HCT116 (cell line): ENCODE results near the gene NOS1. TPM values are rescaled to one million over a fixed set of nuclear protein-coding genes. Genes with fewer than 3 reads are reported as not detected.

Experiments used
- ATAC-seq: fragments of 200-7000 bp; cut with Tn5 transposase; 2 replicates; pipeline ENCODE4 v1.9.1; 2020; ENCODE audit warnings: mild to moderate bottlenecking, moderate library complexity
- BruUV-seq: library from RNA; stranded (reverse); fragments of 400-500 nt; replicated peaks from 2 replicates; lab custom pipeline; 2021; lab: Mats Ljungman, UMichigan
- CTCF ChIA-PET: fragments of 300-600 bp; sonication (Branson Sonifier 250); formaldehyde crosslinking; loops from one replicate; lab custom pipeline; 2021; ENCODE audit warnings: antibody characterized with exemption; lab: Charles Lee
- POLR2A ChIA-PET: fragments of 300-600, 350-600 bp; sonication (Branson Sonifier 250); formaldehyde crosslinking; loops from one replicate; lab custom pipeline; 2021; ENCODE audit warnings: antibody characterized with exemption; lab: Charles Lee
- RAD21 ChIA-PET, 2 experiments: fragments of 300-600 bp; sonication (Branson Sonifier 250); formaldehyde crosslinking; loops; one replicate each; lab custom pipeline; 2023; ENCODE audit warnings: low total read pairs in 2 of 2; ENCODE audit not compliant: uncharacterized antibody in 2 of 2, unreplicated experiment in 2 of 2, low non-redundant PET in 1 of 2; lab: Charles Lee
- DNase-seq: peaks from one replicate; pipeline ENCODE4 v3.0.0-alpha.2; 2010; ENCODE audit warnings: low read depth, low spot score
- H2AFZ ChIP-seq: fragments of 200-600 bp; shearing (Covaris generic), sonication (generic); 2 replicates; pipeline ENCODE4 v1.6.1; 2017; ENCODE audit warnings: low read depth, mixed run types, mixed read lengths, antibody characterized with exemption, low read length; ENCODE audit not compliant: poor library complexity, severe bottlenecking
- H3K27ac ChIP-seq: 2 replicates; pipeline ENCODE4 v1.5.1; 2012; ENCODE audit warnings: low read depth, low read length
- H3K27me3 ChIP-seq: fragments of 200-600 bp; sonication (generic); 2 replicates; pipeline ENCODE4 v1.6.1; 2016; ENCODE audit warnings: mixed run types, low read length, mixed read lengths; ENCODE audit not compliant: insufficient read depth
- H3K36me3 ChIP-seq, 2 experiments: fragments of 200-500 bp in 1 of 2; fragments of 200-600 bp in 1 of 2; sonication (Bioruptor generic) in 1 of 2; sonication (generic) in 1 of 2; 2 replicates each; pipeline versions ENCODE4 v1.5.1 to v1.6.1; 2014 to 2016; ENCODE audit warnings: low read length in 2 of 2, inconsistent platforms in 1 of 2, mixed read lengths in 1 of 2, mixed run types in 1 of 2; ENCODE audit not compliant: insufficient read depth in 2 of 2, control insufficient read depth in 1 of 2
- H3K4me1 ChIP-seq, 2 experiments: fragments of 200-600 bp in 1 of 2; sonication (generic) in 1 of 2; 2 replicates each; pipeline versions ENCODE4 v1.5.1 to v1.6.1; 2012 to 2017; ENCODE audit warnings: low read length in 2 of 2, inconsistent platforms in 1 of 2, mild to moderate bottlenecking in 1 of 2, mixed read lengths in 1 of 2, mixed run types in 1 of 2, moderate library complexity in 1 of 2; ENCODE audit not compliant: insufficient read depth in 2 of 2, control insufficient read depth in 1 of 2
- H3K4me2 ChIP-seq: fragments of 200-600 bp; sonication (generic); 2 replicates; pipeline ENCODE4 v1.6.1; 2017; ENCODE audit warnings: mixed run types, low read length, mixed read lengths
- H3K4me3 ChIP-seq, 2 experiments: fragments of 200-600 bp in 1 of 2; sonication (generic) in 1 of 2; replicated peaks in 1 of 2; 2 replicates each; pipeline ENCODE4 v1.5.1; 2011 to 2016; ENCODE audit warnings: low read length in 2 of 2, control low read depth in 1 of 2, low read depth in 1 of 2, mild to moderate bottlenecking in 1 of 2, mixed read lengths in 1 of 2, mixed run types in 1 of 2
- H3K79me2 ChIP-seq: fragments of 200-600 bp; sonication (generic); 2 replicates; pipeline ENCODE4 v1.6.1; 2017; ENCODE audit warnings: mild to moderate bottlenecking, mixed run types, low read length, moderate library complexity, mixed read lengths; ENCODE audit not compliant: insufficient read depth
- H3K9ac ChIP-seq: fragments of 200-600 bp; sonication (generic); 2 replicates; pipeline ENCODE4 v1.6.1; 2016; ENCODE audit warnings: low read length, mixed read lengths
- H3K9me2 ChIP-seq: fragments of 200-600 bp; sonication (generic), shearing (Covaris generic); 2 replicates; pipeline ENCODE4 v1.6.1; 2017; ENCODE audit warnings: mixed run types, mild to moderate bottlenecking, moderate library complexity; ENCODE audit not compliant: insufficient read depth
- H3K9me3 ChIP-seq, 2 experiments: fragments of 200-500 bp in 1 of 2; fragments of 200-600 bp in 1 of 2; sonication (Bioruptor generic) in 1 of 2; sonication (generic) in 1 of 2; 2 replicates each; pipeline ENCODE4 v1.6.1; 2014 to 2017; ENCODE audit warnings: low read length in 2 of 2, mixed read lengths in 2 of 2, inconsistent platforms in 1 of 2, low read depth in 1 of 2, mild to moderate bottlenecking in 1 of 2, mixed run types in 1 of 2, moderate library complexity in 1 of 2; ENCODE audit not compliant: control insufficient read depth in 1 of 2, insufficient read depth in 1 of 2
- H4K20me1 ChIP-seq: fragments of 200-600 bp; sonication (generic), shearing (Covaris generic); 2 replicates; pipeline ENCODE4 v1.6.1; 2017; ENCODE audit warnings: mixed run types, mild to moderate bottlenecking, moderate library complexity; ENCODE audit not compliant: insufficient read depth
- CEBPB ChIP-seq: IDR thresholded peaks from 2 replicates; pipeline ENCODE4 v1.6.1; 2012; ENCODE audit warnings: low read depth
- CTCF ChIP-seq, 3 experiments: fragments of 200-600 bp in 1 of 3; sonication (generic) in 1 of 3; IDR thresholded peaks in 2 of 3; conservative IDR thresholded peaks in 1 of 3; 2 replicates each; pipeline ENCODE4 v1.5.1; 2012 to 2017; ENCODE audit warnings: low read depth in 2 of 3, low read length in 2 of 3, antibody characterized with exemption in 1 of 3, borderline replicate concordance in 1 of 3, control low read depth in 1 of 3, mild to moderate bottlenecking in 1 of 3, mixed read lengths in 1 of 3, mixed run types in 1 of 3, moderate library complexity in 1 of 3; ENCODE audit not compliant: insufficient read depth in 1 of 3
- JUND ChIP-seq: IDR thresholded peaks from 2 replicates; pipeline ENCODE4 v1.6.1; 2012
- POLR2A ChIP-seq: IDR thresholded peaks from 2 replicates; pipeline ENCODE4 v1.7.0; 2011; ENCODE audit warnings: borderline replicate concordance; ENCODE audit not compliant: insufficient read depth, insufficient read length; ENCODE audit errors: extremely low read depth
- POLR2AphosphoS5 ChIP-seq: IDR thresholded peaks from 2 replicates; pipeline ENCODE4 v1.6.1; 2011; ENCODE audit warnings: mild to moderate bottlenecking, low read depth, low read length, moderate library complexity
- RAD21 ChIP-seq: IDR thresholded peaks from 2 replicates; pipeline ENCODE4 v1.6.1; 2012; ENCODE audit warnings: low read depth, mild to moderate bottlenecking
- REST ChIP-seq: IDR thresholded peaks from 2 replicates; pipeline ENCODE4 v1.6.1; 2012; ENCODE audit warnings: low read depth
- SIN3A ChIP-seq: IDR thresholded peaks from 2 replicates; pipeline ENCODE4 v1.6.1; 2012; ENCODE audit warnings: low read depth
- SP1 ChIP-seq: IDR thresholded peaks from 2 replicates; pipeline ENCODE4 v1.6.1; 2012; ENCODE audit warnings: low read depth
- YY1 ChIP-seq: IDR thresholded peaks from 2 replicates; pipeline ENCODE4 v1.6.1; 2011; ENCODE audit warnings: low read length, low read depth, moderate library complexity, mild to moderate bottlenecking; ENCODE audit not compliant: insufficient replicate concordance; ENCODE audit errors: extremely low read depth
- ZBTB33 ChIP-seq: IDR thresholded peaks from 2 replicates; pipeline ENCODE4 v1.6.1; 2011; ENCODE audit warnings: mild to moderate bottlenecking, low read length, moderate library complexity; ENCODE audit not compliant: insufficient replicate concordance; ENCODE audit errors: extremely low read depth
- ZFX ChIP-seq: fragments of 450-650 bp; IDR thresholded peaks from 2 replicates; pipeline ENCODE4 v1.6.1; 2017
- intact Hi-C: fragments of 100-400 bp; cut with micrococcal nuclease; formaldehyde crosslinking; loops from 2 replicates; pipeline ENCODE4 v1.10.0; 2022
- total RNA-seq: library from RNA; stranded (reverse); gene quantifications from one replicate; pipeline ENCODE4 v1.2.1, GENCODE V29; 2021; ENCODE audit not compliant: unreplicated experiment

Gene NOS1
- total RNA-seq, 1 experiment from 2014 or later, result 0.22 TPM

- H2AFZ ChIP-seq, result no peak overlapping the region
- no peaks in the 10 kb centered on the region for H3K36me3 ChIP-seq
- DNase-seq (no peak), ATAC-seq (no peak)
- intact Hi-C loops, result no loop called here
- 0 out of 2 replicates have a peak, but pooled peaks cover 5% of the 10 kb centered on the region for H3K27me3 ChIP-seq
- no peaks in the 10 kb centered on the region for H4K20me1 ChIP-seq
- H3K9me2 ChIP-seq, result no peaks in the 10 kb centered on the region; the same call in 1 of the 2 replicates
- H3K4me1 ChIP-seq, result no peaks in the 10 kb centered on the region
- H3K27ac ChIP-seq, result no peak overlapping the region
- 0 out of 4 replicates have a peak, but pooled peaks cover 0 to 3% of the 10 kb centered on the region in 2 experiments for H3K9me3 ChIP-seq
- ChIA-PET CTCF (no interaction called here), POLR2A (no interaction called here), RAD21 (no interaction called here)
- no peaks in the 10 kb centered on the region for H3K79me2 ChIP-seq
- BruUV-seq, result no TSS peak
- TF ChIP-seq YY1, result no peak
- TF ChIP-seq JUND, result no peak
- no peak for TF ChIP-seq CTCF (IDR thresholded peaks at IDR 0.05 in 2 of 3, conservative IDR thresholded peaks at IDR 0.05 in 1 of 3; ENCODE audit: borderline replicate concordance in 1 of 3, insufficient read depth in 1 of 3, low read depth in 2 of 3, low read length in 2 of 3)
- TF ChIP-seq SIN3A, result no peak
- no peak for TF ChIP-seq ZBTB33
- TF ChIP-seq CEBPB, result no peak
- TF ChIP-seq REST, result no peak
- TF ChIP-seq POLR2AphosphoS5, result no peak
- TF ChIP-seq RAD21, result no peak
- no peak for TF ChIP-seq ZFX
- TF ChIP-seq SP1, result no peak
- TF ChIP-seq POLR2A, result no peak
- H3K9ac ChIP-seq, result no peak overlapping the region
- no peak overlapping the region for H3K4me2 ChIP-seq
- no peak overlapping the region for H3K4me3 ChIP-seq
These were observed 34.3 kb upstream of the NOS1 start for GRCh38 chr12:117395766-117396165.
